KOPT-K1 (cell line): ENCODE measurements around the gene PUM2.

Experiments used
- H3K27ac ChIP-seq: fragments of 200-600 bp; sonication (generic); 2 replicates; pipeline ENCODE4 v1.5.1; 2016; ENCODE audit warnings: antibody characterized with exemption, mild to moderate bottlenecking, low read depth, low read length; ENCODE audit not compliant: poor library complexity, severe bottlenecking
- H3K36me3 ChIP-seq: fragments of 200-600 bp; sonication (generic); 2 replicates; pipeline ENCODE4 v1.5.1; 2017; ENCODE audit warnings: antibody characterized with exemption, mild to moderate bottlenecking, low read length, moderate library complexity; ENCODE audit not compliant: insufficient read depth
- H3K9me3 ChIP-seq: fragments of 200-600 bp; sonication (generic); 2 replicates; pipeline ENCODE4 v1.5.1; 2017; ENCODE audit warnings: antibody characterized with exemption, low read length, mild to moderate bottlenecking; ENCODE audit not compliant: insufficient read depth, poor library complexity, severe bottlenecking

Gene PUM2

GRCh38 chr2:20217041-20217970 is 133.3 kb downstream of the PUM2 start:
- H3K36me3 ChIP-seq, result no peaks in the 10 kb centered on the region

GRCh38 chr2:20216130-20217025 is 134.3 kb downstream of the PUM2 start:
- Histone ChIP-seq H3K9me3 (no peaks in the 10 kb centered on the region), H3K36me3 (no peaks in the 10 kb centered on the region), H3K27ac (no peak overlapping the region)

More at GRCh38 chr2:20217041-20217970, 133.3 kb downstream of the PUM2 start:
- H3K27ac ChIP-seq, result no peak overlapping the region
- H3K9me3 ChIP-seq, result no peaks in the 10 kb centered on the region

GRCh38 chr2:20215183-20216040 is 135.2 kb downstream of the PUM2 start:
- Histone ChIP-seq H3K9me3 (no peaks in the 10 kb centered on the region), H3K36me3 (no peaks in the 10 kb centered on the region), H3K27ac (no peak overlapping the region)

GRCh38 chr2:20214566-20215182 is 136.0 kb downstream of the PUM2 start:
- H3K27ac ChIP-seq, result no peak overlapping the region
- H3K9me3 ChIP-seq, result no peaks in the 10 kb centered on the region
- no peaks in the 10 kb centered on the region for H3K36me3 ChIP-seq

GRCh38 chr2:20213651-20214565 is 136.7 kb downstream of the PUM2 start:
- Histone ChIP-seq H3K36me3 (no peaks in the 10 kb centered on the region), H3K9me3 (no peaks in the 10 kb centered on the region), H3K27ac (no peak overlapping the region)

GRCh38 chr2:20212871-20213503 is 137.7 kb downstream of the PUM2 start:
- Histone ChIP-seq H3K36me3 (no peaks in the 10 kb centered on the region), H3K27ac (no peak overlapping the region), H3K9me3 (no peaks in the 10 kb centered on the region)

GRCh38 chr2:20212459-20212870 is 138.2 kb downstream of the PUM2 start:
- Histone ChIP-seq H3K36me3 (no peaks in the 10 kb centered on the region), H3K27ac (no peak overlapping the region), H3K9me3 (no peaks in the 10 kb centered on the region)

- no peaks in the 10 kb centered on the region for H3K36me3 ChIP-seq
- H3K9me3 ChIP-seq, result no peaks in the 10 kb centered on the region
- H3K27ac ChIP-seq, result no peak overlapping the region
Observed at GRCh38 chr2:20211860-20212458, 138.7 kb downstream of the PUM2 start.

GRCh38 chr2:20211420-20211819 is 139.2 kb downstream of the PUM2 start:
- no peaks in the 10 kb centered on the region for H3K36me3 ChIP-seq
- no peaks in the 10 kb centered on the region for H3K9me3 ChIP-seq
- H3K27ac ChIP-seq, result no peak overlapping the region

GRCh38 chr2:20210462-20210861 is 140.2 kb downstream of the PUM2 start:
- Histone ChIP-seq H3K36me3 (no peaks in the 10 kb centered on the region), H3K27ac (no peak overlapping the region), H3K9me3 (no peaks in the 10 kb centered on the region)

GRCh38 chr2:20209373-20210109 is 141.1 kb downstream of the PUM2 start:
- Histone ChIP-seq H3K9me3 (no peaks in the 10 kb centered on the region), H3K27ac (no peak overlapping the region), H3K36me3 (no peaks in the 10 kb centered on the region)

- no peaks in the 10 kb centered on the region for H3K36me3 ChIP-seq
- H3K9me3 ChIP-seq, result no peaks in the 10 kb centered on the region
- H3K27ac ChIP-seq, result no peak overlapping the region
Observed at GRCh38 chr2:20208476-20208859, 142.2 kb downstream of the PUM2 start.
